Stimulated activated CD8-positive, alpha-beta memory T cell treated with anti-CD3 and anti-CD28 coated beads, Interleukin-4, amount 100 ng/mL, for 4 hours (primary cell): ENCODE data around the gene CLCA2.

Experiments used
- DNase-seq, 2 donors: peaks; one replicate each; pipeline ENCODE4 v3.0.0-alpha.2; 2020; ENCODE audit warnings: low read depth in 2 of 2, low spot score in 1 of 2

The CLCA2 gene

DNA sequence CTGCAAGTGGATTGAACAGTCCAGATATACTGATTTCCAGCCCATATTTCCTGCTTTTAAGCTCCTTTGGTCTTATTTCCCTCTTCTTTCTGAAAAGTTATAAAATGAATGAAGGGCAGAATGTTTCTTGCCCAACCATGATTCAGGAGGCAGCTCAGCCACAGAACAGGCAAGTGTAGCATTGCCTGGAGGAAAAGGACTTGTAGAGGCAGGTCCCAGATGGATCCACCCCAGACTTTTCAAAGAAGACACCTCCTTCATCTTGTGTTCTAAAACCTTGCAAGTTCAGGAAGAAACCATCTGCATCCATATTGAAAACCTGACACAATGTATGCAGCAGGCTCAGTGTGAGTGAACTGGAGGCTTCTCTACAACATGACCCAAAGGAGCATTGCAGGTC is at the start of gene CLCA2:
Gene CLCA2 (plus strand): TSS at position 299 of the 400 bp plus-strand sequence. CDS start 77 bp downstream, at position 376.
- DNase-seq = no peak

- DNase-seq = no peak
Observed at GRCh38 chr1:86375688-86376087, 48.3 kb upstream of the CLCA2 start.

- DNase-seq = no peak
Observed at GRCh38 chr1:86377341-86377740, 46.6 kb upstream of the CLCA2 start.

- DNase-seq = no peak
Observed at GRCh38 chr1:86378813-86379212, 45.2 kb upstream of the CLCA2 start.

DNA sequence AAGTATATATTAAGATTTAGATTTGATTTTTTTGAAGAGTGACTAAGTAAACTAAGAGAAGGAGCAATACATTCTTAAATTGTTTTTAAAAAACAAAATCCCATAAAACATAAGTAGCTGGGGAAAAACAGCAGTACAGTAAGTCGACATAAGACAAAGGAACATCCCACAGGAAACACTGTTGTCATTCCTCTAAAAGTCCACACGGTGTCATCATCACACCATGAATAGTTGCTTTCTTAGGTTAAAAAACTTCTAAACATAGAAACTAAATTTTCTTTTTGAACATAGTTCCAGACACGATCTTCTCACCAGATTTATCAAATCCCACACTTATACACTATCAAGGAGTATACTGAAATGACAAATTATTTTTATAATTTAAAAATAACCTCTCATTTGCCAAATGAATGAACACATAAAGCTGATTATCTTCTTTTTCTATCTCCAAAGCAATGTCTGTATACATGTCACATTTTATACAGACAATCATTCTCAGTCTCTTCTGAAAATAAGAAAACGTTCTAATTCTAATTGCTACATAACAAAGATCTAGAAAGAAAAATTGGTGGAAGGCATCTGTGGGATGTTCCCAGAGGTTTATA is 43.6 kb upstream of the CLCA2 start:
- no peak for DNase-seq

DNA sequence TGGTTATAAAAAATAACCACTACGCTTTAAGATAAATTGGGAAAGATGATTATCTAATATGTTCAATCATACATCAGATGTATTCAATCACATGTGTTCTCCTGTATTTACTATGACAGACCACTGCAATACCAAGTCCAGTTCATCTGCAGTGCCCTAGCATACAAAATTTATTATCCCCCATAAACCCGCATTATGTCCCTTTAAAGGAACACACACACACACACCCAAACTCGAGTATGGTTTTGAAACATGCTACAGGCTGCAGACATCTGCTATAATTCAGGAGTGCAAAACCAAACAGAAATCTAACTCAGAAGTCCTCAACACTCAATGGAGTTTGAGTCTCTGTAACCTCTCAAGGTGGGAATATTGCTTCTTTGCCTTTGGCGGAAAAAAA is 42.7 kb upstream of the CLCA2 start:
- DNase-seq = no peak

- DNase-seq = no peak
Observed at GRCh38 chr1:86382878-86383277, 41.1 kb upstream of the CLCA2 start.

DNA sequence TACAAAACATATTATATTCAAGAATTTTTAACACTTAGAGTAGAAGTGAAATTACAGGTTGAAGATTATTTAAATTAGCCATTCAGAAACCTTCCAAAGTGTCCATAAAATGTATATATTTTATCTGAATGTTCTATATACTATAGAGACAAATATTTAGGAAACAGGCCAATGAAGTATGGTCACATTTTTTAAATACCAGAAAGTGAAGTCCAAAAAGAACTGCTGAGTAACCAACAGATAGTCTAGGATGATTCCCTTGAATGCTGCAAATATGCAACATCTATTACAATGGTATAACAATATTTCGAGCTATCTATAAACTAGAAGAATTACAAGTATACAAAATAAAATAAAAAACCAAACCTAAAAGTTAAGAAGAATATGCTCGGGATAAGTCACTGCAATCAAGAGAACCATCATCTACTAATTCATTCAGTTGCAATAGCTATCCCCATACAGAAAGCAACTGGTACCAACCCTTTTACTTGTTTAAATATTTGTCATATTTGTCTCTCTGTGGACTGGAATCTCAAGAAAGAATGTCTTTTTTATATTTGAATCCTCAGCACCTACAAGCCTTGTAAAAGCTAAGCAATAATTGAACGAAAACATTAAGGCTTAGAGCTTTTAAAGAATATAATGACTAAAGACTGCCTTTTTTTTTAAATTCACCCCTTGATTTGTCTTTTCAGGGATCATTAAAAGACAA is 35.9 kb upstream of the CLCA2 start:
- DNase-seq = no peak

DNA sequence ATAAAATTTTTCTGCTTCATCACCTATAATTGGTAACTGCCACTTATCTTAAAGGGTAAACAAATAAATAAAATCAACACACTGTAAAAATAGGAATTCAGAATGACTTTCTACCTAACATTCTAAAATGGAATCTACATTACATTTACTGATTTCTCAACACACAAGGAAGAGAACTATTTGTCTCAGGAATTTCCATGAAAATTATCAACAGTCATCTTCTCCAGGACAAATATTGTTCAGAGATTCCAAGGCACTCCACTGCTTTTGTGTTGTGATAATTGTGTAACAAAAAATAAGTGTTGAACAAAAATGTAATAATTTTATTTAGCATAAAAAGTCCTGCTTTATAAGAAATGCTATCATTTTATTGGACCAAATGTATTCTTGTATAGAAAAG is 35.2 kb upstream of the CLCA2 start:
- DNase-seq = no peak

DNA sequence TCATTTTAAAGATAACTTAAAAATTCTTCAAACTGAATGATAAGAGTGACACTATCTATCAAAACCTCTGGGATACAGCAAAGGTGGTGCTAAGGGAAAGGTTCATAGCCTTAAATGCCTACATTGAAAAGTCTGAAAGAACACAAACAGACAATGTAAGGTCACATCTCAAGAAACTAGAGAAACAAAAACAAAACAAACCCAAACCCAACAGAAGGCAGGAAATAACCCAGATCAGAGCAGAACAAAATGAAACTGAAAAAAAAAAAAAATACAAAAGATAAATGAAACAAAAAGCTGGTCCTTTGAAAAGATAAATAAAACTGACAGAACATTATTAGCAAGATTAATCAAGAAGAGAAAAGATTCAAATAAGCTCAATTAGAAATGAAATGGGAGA is 34.7 kb upstream of the CLCA2 start:
- no peak for DNase-seq

DNA sequence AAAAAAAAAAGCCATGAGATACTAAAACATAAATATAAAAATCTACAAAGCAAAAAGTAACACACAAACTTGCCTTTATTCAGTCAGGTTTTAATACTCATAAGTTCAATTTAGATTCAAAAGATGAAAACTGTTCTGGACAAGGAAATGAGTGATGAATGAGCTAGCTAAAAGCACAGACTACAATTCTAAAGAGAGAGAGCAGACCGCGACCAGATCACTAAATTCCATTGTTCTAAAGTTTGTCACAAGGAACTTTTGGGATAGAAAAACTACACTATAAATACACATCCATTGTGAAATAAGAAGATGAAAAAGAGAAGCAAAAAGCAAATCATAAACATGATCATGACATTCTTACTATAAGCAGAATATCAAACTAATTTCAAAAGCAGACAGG is 29.6 kb upstream of the CLCA2 start:
- DNase-seq = no peak

GRCh38 chr1:86395751-86396497 is 28.0 kb upstream of the CLCA2 start, which contains the start of gene ODF2L:
TSS of gene ODF2L (minus strand) at chr1:86396323. CDS start at chr1:86387027, 9,296 bp downstream.
- DNase-seq = peak; percentile 64 to 74

GRCh38 chr1:86396498-86396890 is 27.5 kb upstream of the CLCA2 start:
- DNase-seq = no peak

DNA sequence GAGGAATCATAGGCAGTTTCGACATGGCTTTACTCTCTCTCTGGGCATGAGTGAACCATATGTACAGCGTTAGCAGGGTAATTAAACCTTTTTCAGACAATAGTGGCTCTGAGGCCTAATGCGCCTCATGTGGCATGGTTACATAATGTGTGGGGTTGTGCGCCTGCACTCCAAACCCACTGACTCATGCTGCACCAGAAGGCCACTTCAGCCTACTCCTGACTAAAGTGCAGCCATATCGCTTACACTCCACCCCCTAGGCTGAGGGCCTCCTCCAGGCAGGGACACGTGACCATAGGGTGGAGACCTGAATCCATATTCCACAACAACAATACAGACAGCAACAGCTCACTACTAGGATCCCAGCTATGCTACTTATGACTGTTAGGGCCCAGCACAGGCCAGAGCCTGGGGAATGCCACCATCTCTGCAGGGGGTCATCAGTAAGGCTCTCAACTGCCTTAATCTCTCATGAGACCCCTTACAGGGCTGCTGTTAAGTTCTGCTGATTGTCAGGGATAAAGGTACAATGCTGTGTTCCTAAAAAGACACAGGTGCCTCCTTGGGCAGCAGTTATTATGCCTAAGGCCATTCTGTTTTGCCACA is 14.5 kb upstream of the CLCA2 start:
- DNase-seq = no peak

DNA sequence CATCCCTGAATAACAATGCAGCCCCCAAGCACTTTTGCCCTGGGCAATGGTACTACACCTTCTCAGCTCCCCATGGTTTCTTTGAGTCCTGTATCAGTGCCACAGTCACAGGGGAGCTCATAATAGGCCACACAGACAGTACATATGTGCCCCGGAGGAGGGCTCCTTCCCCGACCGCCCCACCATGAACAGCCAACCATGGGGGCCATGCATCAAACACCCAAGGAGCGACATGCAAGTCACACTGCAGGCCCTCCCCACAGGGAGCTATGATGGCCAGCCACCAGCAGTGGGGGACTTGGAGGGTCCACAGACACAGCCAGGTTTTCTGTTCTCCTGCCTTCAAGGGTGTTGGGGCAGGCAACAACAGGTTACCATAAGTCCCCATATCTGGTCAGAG is 13.1 kb upstream of the CLCA2 start:
- DNase-seq = no peak

DNA sequence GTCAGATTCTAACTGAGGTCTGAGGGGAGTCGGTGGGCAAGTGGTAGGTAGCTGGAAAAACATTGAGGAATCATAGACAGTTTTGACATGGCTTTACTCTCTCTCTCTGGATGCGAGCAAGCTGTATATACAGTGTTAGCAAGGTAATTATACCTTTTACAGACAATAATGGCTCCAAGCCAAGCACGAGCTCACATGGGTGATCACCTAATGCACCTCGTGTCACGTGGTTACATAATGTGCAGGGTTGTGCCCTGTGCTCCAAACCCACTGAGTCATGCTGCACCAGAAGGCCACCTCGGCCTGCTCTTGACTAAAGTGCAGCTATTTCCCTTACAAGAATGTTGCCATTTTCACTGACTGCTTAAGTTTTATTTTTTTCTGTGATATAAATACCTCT is 7.6 kb upstream of the CLCA2 start:
- DNase-seq = no peak

GRCh38 chr1:86419277-86419903 is 4.6 kb upstream of the CLCA2 start:
- DNase-seq = no peak

GRCh38 chr1:86421601-86422280 is 2.2 kb upstream of the CLCA2 start:
- no peak for DNase-seq

DNA sequence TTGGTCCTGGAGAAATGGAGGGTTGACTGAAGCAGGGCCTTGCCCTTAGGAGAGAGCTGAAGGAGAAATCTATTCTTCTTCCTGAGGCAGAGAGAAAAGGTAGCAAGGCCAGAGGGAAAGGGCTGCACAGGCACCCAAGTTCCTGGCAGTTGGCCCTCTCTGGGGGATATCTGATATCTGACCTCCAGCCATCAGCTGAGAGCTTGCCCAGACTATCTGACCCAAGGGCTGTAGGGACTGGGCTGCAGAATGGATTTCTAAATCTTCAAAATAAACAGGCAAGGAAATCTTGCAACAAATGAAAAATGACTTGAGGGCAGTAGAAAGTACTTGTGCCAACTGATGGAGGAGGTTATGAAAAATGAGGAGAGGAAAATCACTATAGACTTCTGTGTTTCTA is 498 bp upstream of the CLCA2 start:
- no peak for DNase-seq

DNA sequence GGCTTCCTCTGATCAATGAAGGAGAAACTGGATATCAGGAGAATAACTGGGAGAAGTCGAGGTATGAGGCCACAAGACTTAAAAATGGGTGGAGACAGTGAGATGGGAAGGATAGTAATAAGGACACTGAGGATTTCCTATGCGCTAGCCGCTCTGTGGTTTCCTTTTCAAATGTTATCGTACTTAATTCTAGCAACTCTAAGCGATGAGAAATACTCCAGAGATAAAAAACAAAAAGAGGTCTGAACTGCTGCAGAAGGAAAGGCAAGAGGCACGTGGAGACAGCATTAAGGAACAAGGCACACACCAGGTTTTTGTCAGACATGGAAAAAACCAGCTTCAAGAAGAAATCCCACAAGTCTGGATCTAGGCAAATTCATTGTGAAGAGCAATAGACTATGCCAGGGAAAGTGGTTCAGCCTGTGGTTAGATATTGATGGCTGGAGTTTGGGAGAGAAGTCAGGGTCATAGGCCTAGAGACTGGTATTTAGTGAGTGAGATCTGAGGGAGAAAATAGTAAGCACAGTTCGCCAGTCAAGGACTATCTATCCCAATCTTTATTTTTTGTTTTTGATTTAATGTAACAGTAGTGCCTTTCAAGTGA is 5.3 kb downstream of the CLCA2 start:
- no peak for DNase-seq
